Glutamatergic neuron (in vitro differentiated cells): ENCODE results near the gene MEIS1. TPM values are rescaled to one million over a fixed set of nuclear protein-coding genes. Genes with fewer than 3 reads are reported as not detected.

Experiments
- DNase-seq: peaks from one replicate; pipeline ENCODE4 v3.0.0; 2022
- H3K27ac Mint-ChIP-seq: one replicate; pipeline ENCODE4 v1.8.0; 2020; ENCODE audit warnings: mild to moderate bottlenecking, mixed read lengths, inconsistent platforms; ENCODE audit not compliant: unreplicated experiment
- H3K27me3 Mint-ChIP-seq: one replicate; pipeline ENCODE4 v1.8.0; 2020; ENCODE audit warnings: mild to moderate bottlenecking, moderate library complexity, mixed read lengths, inconsistent platforms; ENCODE audit not compliant: unreplicated experiment
- H3K36me3 Mint-ChIP-seq: one replicate; pipeline ENCODE4 v1.8.0; 2020; ENCODE audit warnings: mild to moderate bottlenecking, mixed read lengths, inconsistent platforms; ENCODE audit not compliant: unreplicated experiment
- H3K4me1 Mint-ChIP-seq: one replicate; pipeline ENCODE4 v1.8.0; 2020; ENCODE audit warnings: mild to moderate bottlenecking, low read depth, mixed read lengths, inconsistent platforms; ENCODE audit not compliant: unreplicated experiment
- H3K4me3 Mint-ChIP-seq: one replicate; pipeline ENCODE4 v1.8.0; 2020; ENCODE audit warnings: mild to moderate bottlenecking, mixed read lengths, inconsistent platforms; ENCODE audit not compliant: unreplicated experiment
- H3K9me3 Mint-ChIP-seq: one replicate; pipeline ENCODE4 v1.8.0; 2020; ENCODE audit warnings: mild to moderate bottlenecking, moderate library complexity, mixed read lengths, inconsistent platforms; ENCODE audit not compliant: unreplicated experiment
- CTCF ChIP-seq: fragments of 200-600 bp; sonication (generic); IDR thresholded peaks from one replicate; pipeline ENCODE4 v1.5.0; 2021; ENCODE audit not compliant: partially characterized antibody, unreplicated experiment
- total RNA-seq: library from RNA; stranded (reverse); fragmentation: NEBNext Ultra II Directional; extraction: Animal tissue kit (Norgen Biotek cat#: 25700); gene quantifications from one replicate; pipeline ENCODE4 v1.2.1, GENCODE V29; 2021; ENCODE audit not compliant: unreplicated experiment

MEIS1 gene
- total RNA-seq, 1 donor from 2014 or later, result 4.8 TPM

- peaks cover 16% of the 10 kb centered on the region for H3K9me3 Mint-ChIP-seq
These were observed 147.4 kb downstream of the MEIS1 start for GRCh38 chr2:66582104-66582986.

GRCh38 chr2:66582987-66583880 is 148.3 kb downstream of the MEIS1 start:
- H3K9me3 Mint-ChIP-seq, result peaks cover 16% of the 10 kb centered on the region
- TF ChIP-seq CTCF, result no peak
- no peak overlapping the region for H3K4me3 Mint-ChIP-seq
- H3K27me3 Mint-ChIP-seq, result peaks cover 15% of the 10 kb centered on the region
- no peak overlapping the region for H3K27ac Mint-ChIP-seq
- peaks cover 10% of the 10 kb centered on the region for H3K4me1 Mint-ChIP-seq
- DNase-seq, result no peak
- no peaks in the 10 kb centered on the region for H3K36me3 Mint-ChIP-seq

More at GRCh38 chr2:66582104-66582986, 147.4 kb downstream of the MEIS1 start:
- Mint-ChIP-seq H3K4me1 (peaks cover 11% of the 10 kb centered on the region), H3K27me3 (peaks cover 21% of the 10 kb centered on the region), H3K4me3 (no peak overlapping the region), H3K27ac (no peak overlapping the region), H3K36me3 (no peaks in the 10 kb centered on the region)
- DNase-seq, result peak; percentile 29
- TF ChIP-seq CTCF, result no peak

GRCh38 chr2:66583881-66584280 is 149.0 kb downstream of the MEIS1 start:
- DNase-seq, result no peak
- H3K4me1 Mint-ChIP-seq, result peaks cover 10% of the 10 kb centered on the region
- TF ChIP-seq CTCF, result no peak
- H3K27ac Mint-ChIP-seq, result no peak overlapping the region
- no peaks in the 10 kb centered on the region for H3K36me3 Mint-ChIP-seq
- H3K9me3 Mint-ChIP-seq, result peaks cover 13% of the 10 kb centered on the region
- H3K27me3 Mint-ChIP-seq, result peaks cover 12% of the 10 kb centered on the region
- no peak overlapping the region for H3K4me3 Mint-ChIP-seq

GRCh38 chr2:66585587-66585986 is 150.7 kb downstream of the MEIS1 start:
- Mint-ChIP-seq H3K4me1 (peaks cover 8% of the 10 kb centered on the region), H3K36me3 (no peaks in the 10 kb centered on the region), H3K9me3 (peaks cover 6% of the 10 kb centered on the region), H3K27ac (no peak overlapping the region), H3K4me3 (no peak overlapping the region), H3K27me3 (peaks cover 6% of the 10 kb centered on the region)
- no peak for DNase-seq
- TF ChIP-seq CTCF, result no peak
